Gastroesophageal sphincter (tissue), 3 donors: Measurements from ENCODE around the gene FAIM2.

Source experiments
- POLR2A ChIP-seq, 2 donors: fragments of 450-650 bp; IDR thresholded peaks; one replicate each; pipeline ENCODE4 v1.6.1; 2017; ENCODE audit warnings: antibody characterized with exemption in 2 of 2, mild to moderate bottlenecking in 2 of 2, moderate library complexity in 1 of 2
- POLR2AphosphoS5 ChIP-seq: sonication (generic); formaldehyde crosslinking; IDR thresholded peaks from one replicate; pipeline ENCODE4 v1.6.1; 2017; ENCODE audit warnings: antibody characterized with exemption
- TF ChIP-seq, protein P1 (sequence below), 4 experiments: fragments of 200-600 bp in 2 of 4; fragments of 450-650 bp in 2 of 4; sonication (generic) in 1 of 4; IDR thresholded peaks; one replicate each; pipeline ENCODE4 v1.5.1; 2017 to 2019; ENCODE audit warnings: antibody characterized with exemption in 4 of 4, mild to moderate bottlenecking in 2 of 4, moderate library complexity in 2 of 4

GRCh38 chr12:49946497-49946896 lies 42.8 kb upstream of the FAIM2 start:
- no peak for TF ChIP-seq POLR2A (IDR thresholded peaks at IDR 0.05)
- TF ChIP-seq, protein P1, sequence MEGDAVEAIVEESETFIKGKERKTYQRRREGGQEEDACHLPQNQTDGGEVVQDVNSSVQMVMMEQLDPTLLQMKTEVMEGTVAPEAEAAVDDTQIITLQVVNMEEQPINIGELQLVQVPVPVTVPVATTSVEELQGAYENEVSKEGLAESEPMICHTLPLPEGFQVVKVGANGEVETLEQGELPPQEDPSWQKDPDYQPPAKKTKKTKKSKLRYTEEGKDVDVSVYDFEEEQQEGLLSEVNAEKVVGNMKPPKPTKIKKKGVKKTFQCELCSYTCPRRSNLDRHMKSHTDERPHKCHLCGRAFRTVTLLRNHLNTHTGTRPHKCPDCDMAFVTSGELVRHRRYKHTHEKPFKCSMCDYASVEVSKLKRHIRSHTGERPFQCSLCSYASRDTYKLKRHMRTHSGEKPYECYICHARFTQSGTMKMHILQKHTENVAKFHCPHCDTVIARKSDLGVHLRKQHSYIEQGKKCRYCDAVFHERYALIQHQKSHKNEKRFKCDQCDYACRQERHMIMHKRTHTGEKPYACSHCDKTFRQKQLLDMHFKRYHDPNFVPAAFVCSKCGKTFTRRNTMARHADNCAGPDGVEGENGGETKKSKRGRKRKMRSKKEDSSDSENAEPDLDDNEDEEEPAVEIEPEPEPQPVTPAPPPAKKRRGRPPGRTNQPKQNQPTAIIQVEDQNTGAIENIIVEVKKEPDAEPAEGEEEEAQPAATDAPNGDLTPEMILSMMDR (IDR thresholded peaks at IDR 0.05), result no peak
- no peak for TF ChIP-seq POLR2AphosphoS5
